NCI-H460 (cell line): ENCODE measurements around the gene SAMD8. TPM values are rescaled to one million over a fixed set of nuclear protein-coding genes. Genes with fewer than 3 reads are reported as not detected.
A peak's percentile ranks its signal among the peaks of the same experiment; 100 is the strongest.
"Not testable (repeated sequence)": the region's sequence is repeated elsewhere in the genome, so short reads cannot be mapped to it uniquely, and the experiment has no call there.

Experiments used
- DNase-seq: peaks from one replicate; pipeline ENCODE4 v3.0.0-alpha.2; 2016; ENCODE audit warnings: low read depth; ENCODE audit errors: extremely low read depth
- total RNA-seq: library from RNA; depleted of rRNA; stranded (reverse); fragments of >200 nt; shearing (Covaris generic); gene quantifications from 2 replicates; pipeline ENCODE4 v1.2.3, GENCODE V29; 2014; rRNA removed

The SAMD8 gene
- total RNA-seq, 1 experiment from 2014 or later: 32.9 TPM

DNA sequence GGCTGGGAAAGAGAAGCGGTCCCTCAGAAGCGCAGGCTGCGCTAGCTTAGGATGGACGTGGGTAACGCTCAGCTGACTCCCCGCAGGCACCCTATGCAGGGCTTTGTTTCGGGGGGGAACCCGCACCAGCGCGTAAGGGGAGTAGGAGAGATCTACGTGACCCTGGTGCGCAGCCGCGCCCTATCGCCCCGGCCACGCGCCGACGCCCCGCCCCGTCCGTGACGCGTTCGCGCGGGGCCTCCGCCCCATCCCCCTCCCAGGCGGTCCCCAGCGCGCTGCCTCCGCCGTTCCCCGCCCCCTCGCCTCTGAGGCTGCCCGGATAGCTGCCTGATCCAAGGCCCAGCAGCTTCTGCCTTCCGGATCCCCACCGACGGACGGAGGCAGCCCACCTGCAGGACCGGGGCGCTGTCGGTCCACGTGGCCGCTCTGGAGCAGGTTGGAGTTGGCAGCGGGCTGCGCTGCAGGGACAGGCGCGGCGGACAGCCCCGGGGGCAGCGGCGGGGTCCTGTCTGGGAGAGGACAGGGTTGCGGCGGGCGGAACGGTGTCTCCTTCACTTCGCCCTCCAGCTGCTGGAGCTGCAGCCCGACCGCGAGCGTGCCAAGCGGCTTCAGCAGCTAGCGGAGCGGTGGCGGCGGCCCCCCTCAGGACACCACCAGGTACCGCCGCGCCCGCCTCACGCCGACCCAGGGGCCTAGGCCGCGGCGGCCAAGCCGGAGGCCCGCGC, 99.0 kb downstream of the SAMD8 start, which contains the start of gene VDAC2:
Gene VDAC2, plus strand, starts transcription at position 515 of the 725 bp plus-strand sequence. CDS start 363 bp downstream, outside the sequence.
- DNase-seq: peak; percentile 86

DNA sequence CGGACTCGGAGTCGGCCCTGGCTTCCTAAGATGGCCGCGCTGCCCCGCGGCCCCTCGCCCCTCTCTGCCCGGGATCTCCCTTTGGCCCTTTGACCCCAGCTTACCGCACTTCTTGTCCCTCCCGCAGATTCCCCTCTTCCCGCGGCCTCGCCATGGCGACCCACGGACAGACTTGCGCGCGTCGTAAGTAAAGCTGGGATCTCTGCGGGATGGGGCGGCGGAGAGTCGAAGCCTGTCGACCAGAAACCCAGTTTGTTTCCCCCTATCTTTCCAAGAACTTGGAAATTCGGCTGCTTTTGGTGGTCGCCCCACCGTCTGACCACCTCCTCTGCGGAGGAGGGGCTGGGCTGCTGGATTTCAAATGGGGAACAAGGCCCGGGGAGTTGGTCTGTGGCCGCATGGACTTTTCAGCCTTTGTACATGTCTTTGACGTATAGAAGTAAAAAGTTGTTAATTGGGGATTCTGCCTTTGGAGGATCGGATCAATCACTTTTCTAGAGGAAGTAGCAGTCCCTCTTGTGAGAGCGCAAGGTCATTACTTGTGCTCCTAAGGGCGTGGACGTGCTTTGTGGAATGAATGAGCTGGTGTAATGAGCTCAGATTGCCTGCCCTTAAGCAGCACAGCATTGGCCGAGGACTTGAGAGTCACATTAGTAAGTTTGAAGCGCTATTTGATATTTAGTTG, 99.7 kb downstream of the SAMD8 start:
- DNase-seq: peak; percentile 32

DNA sequence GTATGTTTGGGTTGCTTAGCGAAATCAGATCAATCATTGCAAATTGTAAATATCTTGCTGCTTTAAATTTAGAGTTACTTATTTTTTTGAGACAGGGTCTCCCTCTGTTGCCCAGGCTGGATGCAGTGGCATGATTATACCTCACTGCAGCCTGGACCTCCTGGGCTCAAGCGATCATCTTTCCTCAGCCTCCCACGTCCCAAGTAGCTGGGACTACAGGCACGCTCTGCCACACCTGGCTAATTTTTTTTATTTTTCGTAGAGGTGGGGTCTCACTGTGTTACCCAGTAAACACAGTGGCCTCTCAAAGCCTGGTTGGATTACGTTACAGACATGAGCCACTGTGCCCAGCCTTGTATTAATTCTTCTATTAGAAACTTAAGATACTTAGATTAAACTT, 100.9 kb downstream of the SAMD8 start:
- DNase-seq: no peak

GRCh38 chr10:75220274-75220673, 108.8 kb downstream of the SAMD8 start:
- DNase-seq: no peak

DNA sequence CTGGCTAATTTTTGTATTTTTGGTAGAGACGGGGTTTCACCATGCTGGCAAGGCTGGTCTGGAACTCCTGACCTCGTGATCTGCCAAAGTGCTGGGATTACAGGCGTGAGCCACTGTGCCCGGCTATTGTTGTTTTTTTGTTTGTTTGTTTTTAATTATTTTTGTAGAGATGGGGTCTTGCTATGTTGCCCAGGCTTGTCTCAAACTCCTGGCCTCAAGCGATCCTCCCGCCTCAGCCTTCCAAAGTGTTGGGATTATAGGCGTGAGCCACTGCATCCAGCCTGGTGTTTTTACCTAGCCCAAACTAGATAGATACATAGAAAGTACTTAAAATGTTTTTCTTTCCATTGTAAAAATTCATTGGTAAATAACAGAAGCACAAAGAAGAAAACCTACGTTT, 110.0 kb downstream of the SAMD8 start:
- not testable (repeated sequence) for DNase-seq

- DNase-seq: no peak
These were observed 112.1 kb downstream of the SAMD8 start for GRCh38 chr10:75223507-75223906.

GRCh38 chr10:75226095-75226494, 114.6 kb downstream of the SAMD8 start:
- no peak for DNase-seq

DNA sequence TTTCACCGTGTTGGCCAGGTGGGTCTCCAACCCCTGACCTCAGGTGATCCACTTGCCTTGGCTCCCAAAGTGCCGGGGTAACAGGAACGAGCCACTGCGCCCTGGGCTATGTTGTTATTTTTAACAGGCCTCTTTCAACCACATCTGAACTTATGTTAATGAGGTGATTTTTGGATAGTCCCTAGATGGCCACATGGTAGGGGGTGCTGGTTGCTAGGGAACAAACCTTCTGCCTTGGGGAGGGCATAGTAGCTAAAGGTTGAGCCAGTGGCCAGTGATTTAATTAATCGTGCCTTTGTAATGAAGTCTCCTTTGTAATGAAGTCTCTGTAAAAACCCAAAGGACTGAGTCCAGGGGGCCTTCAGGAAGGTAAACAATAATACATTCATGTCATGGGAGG, 115.2 kb downstream of the SAMD8 start:
- DNase-seq: no peak

GRCh38 chr10:75228278-75228677, 116.8 kb downstream of the SAMD8 start:
- no peak for DNase-seq

GRCh38 chr10:75228834-75229233, 117.4 kb downstream of the SAMD8 start:
- DNase-seq: no peak

DNA sequence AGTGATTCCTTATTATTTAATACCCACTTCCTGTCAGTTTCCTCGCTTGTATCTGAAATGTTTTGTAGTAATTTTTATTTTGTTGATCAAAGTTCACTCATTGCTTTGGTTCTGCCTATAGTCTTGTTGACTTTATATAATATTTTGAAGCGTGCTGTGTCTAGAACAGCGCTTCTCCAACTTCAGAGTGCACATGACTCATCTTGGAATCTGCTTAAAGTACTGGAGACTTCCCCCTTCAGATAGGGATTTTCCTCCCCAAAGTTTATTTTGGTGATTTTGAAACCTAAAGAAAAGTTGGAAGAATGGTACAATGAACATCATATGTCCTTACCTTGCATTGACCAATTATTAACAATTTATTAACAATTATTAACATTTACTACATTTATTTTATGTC, 118.5 kb downstream of the SAMD8 start:
- DNase-seq: no peak

DNA sequence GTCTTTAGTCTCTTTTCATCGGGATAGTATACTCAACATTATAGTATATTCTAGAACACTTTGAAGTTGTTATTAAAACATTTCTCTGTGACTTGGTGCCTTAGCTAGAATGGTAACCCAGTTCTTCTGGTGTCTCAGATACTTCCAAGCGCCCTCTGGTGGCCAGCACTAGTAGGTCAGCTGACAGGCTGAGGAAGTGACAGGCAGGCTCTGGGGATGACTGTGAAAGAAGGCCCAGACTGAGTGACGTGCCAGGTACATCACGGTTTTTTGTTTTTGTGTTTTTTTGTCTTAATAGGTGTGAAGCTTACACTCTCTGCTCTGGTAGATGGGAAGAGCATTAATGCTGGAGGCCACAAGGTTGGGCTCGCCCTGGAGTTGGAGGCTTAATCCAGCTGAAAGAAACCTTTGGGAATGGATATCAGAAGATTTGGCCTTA, 119.2 kb downstream of the SAMD8 start:
- DNase-seq: peak; percentile 90

Other genes starting within 250 kb of the SAMD8 start
- gene VDAC2, start 99.1 kb downstream of the SAMD8 start, total RNA-seq: 323 and 341 TPM in 2 replicates
- 27.2 and 31.7 TPM in 2 replicates for gene COMTD1, start 124.3 kb downstream of the SAMD8 start, total RNA-seq